NB4 (cell line): ENCODE measurements around the gene FURIN.

ENCODE experiments used
- CTCF ChIP-seq: IDR thresholded peaks from one replicate; pipeline ENCODE4 v1.5.1; 2012; ENCODE audit warnings: low read depth, low read length
- POLR2A ChIP-seq: IDR thresholded peaks from 2 replicates; pipeline ENCODE4 v1.6.1; 2011; ENCODE audit warnings: mild to moderate bottlenecking; ENCODE audit not compliant: insufficient read length; ENCODE audit errors: extremely low read depth

GRCh38 chr15:90820481-90820880 is 47.9 kb upstream of the FURIN start:
- TF ChIP-seq POLR2A (no peak), CTCF (no peak)
